ENCODE data around the gene TBC1D4. TPM values are rescaled to one million over a fixed set of nuclear protein-coding genes. Genes with fewer than 3 reads are reported as not detected.
A peak's percentile ranks its signal among the peaks of the same experiment; 100 is the strongest.

TBC1D4 gene
- total and polyA plus RNA-seq, 2 donors (not counting 1 experiment from before 2014, with no cell fraction given) = 10.3 to 15.4 TPM

GRCh38 chr13:75372923-75373841 lies 108.8 kb downstream of the TBC1D4 start:
- H2AFZ ChIP-seq (ENCODE audit: low read length) = no peak overlapping the region
- TF ChIP-seq CTCF (conservative IDR thresholded peaks at IDR 0.05 in 1 of 2, IDR thresholded peaks at IDR 0.05 in 1 of 2; ENCODE audit: low read depth in 1 of 2, low read length in 2 of 2) (no peak), EZH2 (IDR thresholded peaks at IDR 0.05; ENCODE audit: low read length, missing control alignments) (no peak)
- H3K4me2 ChIP-seq (ENCODE audit: extremely low read depth, insufficient read depth, low read length) = no peak overlapping the region

GRCh38 chr13:75372517-75372916 lies 109.5 kb downstream of the TBC1D4 start:
- no peaks in the 10 kb centered on the region for H3K9me3 ChIP-seq (ENCODE audit: control insufficient read depth, insufficient read depth, low read depth, low read length)
- H2AFZ ChIP-seq (ENCODE audit: low read length) = no peak overlapping the region
- no peak overlapping the region for H3K4me3 ChIP-seq (replicated peaks in 1 of 4; ENCODE audit: control extremely low read depth in 1 of 4, insufficient read depth in 1 of 4, low read depth in 3 of 4, low read length in 4 of 4)
- H3K79me2 ChIP-seq (ENCODE audit: control insufficient read depth, insufficient read depth, low read length) = no peaks in the 10 kb centered on the region
- H3K27ac ChIP-seq (ENCODE audit: insufficient read depth, low read length) = no peak overlapping the region
- no peak for TF ChIP-seq EZH2 (IDR thresholded peaks at IDR 0.05; ENCODE audit: low read length, missing control alignments)
- TF ChIP-seq CTCF (conservative IDR thresholded peaks at IDR 0.05 in 1 of 2, IDR thresholded peaks at IDR 0.05 in 1 of 2; ENCODE audit: low read depth in 1 of 2, low read length in 2 of 2) = peak; percentile 57 to 68
- no peaks in the 10 kb centered on the region for H3K36me3 ChIP-seq (ENCODE audit: control insufficient read depth, insufficient read depth, low read length)
- no peak overlapping the region for H3K9ac ChIP-seq (ENCODE audit: insufficient read depth, low read length)
- no peak overlapping the region for H3K4me2 ChIP-seq (ENCODE audit: extremely low read depth, insufficient read depth, low read length)
- no peaks in the 10 kb centered on the region for H3K27me3 ChIP-seq (ENCODE audit: control insufficient read depth, insufficient read depth, low read length)
- H3K4me1 ChIP-seq (ENCODE audit: control insufficient read depth, extremely low read depth, insufficient read depth, low read length) = peaks cover 2% of the 10 kb centered on the region
- no peaks in the 10 kb centered on the region for H4K20me1 ChIP-seq (ENCODE audit: control insufficient read depth, extremely low read depth, insufficient read depth, low read length)
- peak in 1 of 2 donors; percentile 78 for DNase-seq (ENCODE audit: low read depth in 2 of 2)

More at GRCh38 chr13:75372923-75373841, 108.8 kb downstream of the TBC1D4 start:
- H3K79me2 ChIP-seq (ENCODE audit: control insufficient read depth, insufficient read depth, low read length) = no peaks in the 10 kb centered on the region
- peaks cover 2% of the 10 kb centered on the region for H3K4me1 ChIP-seq (ENCODE audit: control insufficient read depth, extremely low read depth, insufficient read depth, low read length)
- no peaks in the 10 kb centered on the region for H3K27me3 ChIP-seq (ENCODE audit: control insufficient read depth, insufficient read depth, low read length)
- H3K9ac ChIP-seq (ENCODE audit: insufficient read depth, low read length) = no peak overlapping the region
- no peak overlapping the region for H3K27ac ChIP-seq (ENCODE audit: insufficient read depth, low read length)
- H4K20me1 ChIP-seq (ENCODE audit: control insufficient read depth, extremely low read depth, insufficient read depth, low read length) = no peaks in the 10 kb centered on the region
- H3K9me3 ChIP-seq (ENCODE audit: control insufficient read depth, insufficient read depth, low read depth, low read length) = no peaks in the 10 kb centered on the region
- no peaks in the 10 kb centered on the region for H3K36me3 ChIP-seq (ENCODE audit: control insufficient read depth, insufficient read depth, low read length)
- H3K4me3 ChIP-seq (replicated peaks in 1 of 4; ENCODE audit: control extremely low read depth in 1 of 4, insufficient read depth in 1 of 4, low read depth in 3 of 4, low read length in 4 of 4) = no peak overlapping the region
- DNase-seq (ENCODE audit: low read depth in 2 of 2) = no peak

- H3K27ac ChIP-seq (ENCODE audit: insufficient read depth, low read length) = no peak overlapping the region
- no peaks in the 10 kb centered on the region for H4K20me1 ChIP-seq (ENCODE audit: control insufficient read depth, extremely low read depth, insufficient read depth, low read length)
- DNase-seq (ENCODE audit: low read depth in 2 of 2) = no peak
- H3K4me2 ChIP-seq (ENCODE audit: extremely low read depth, insufficient read depth, low read length) = no peak overlapping the region
- H3K27me3 ChIP-seq (ENCODE audit: control insufficient read depth, insufficient read depth, low read length) = no peaks in the 10 kb centered on the region
- no peak overlapping the region for H2AFZ ChIP-seq (ENCODE audit: low read length)
- H3K36me3 ChIP-seq (ENCODE audit: control insufficient read depth, insufficient read depth, low read length) = no peaks in the 10 kb centered on the region
- peaks cover 2% of the 10 kb centered on the region for H3K4me1 ChIP-seq (ENCODE audit: control insufficient read depth, extremely low read depth, insufficient read depth, low read length)
- no peak overlapping the region for H3K9ac ChIP-seq (ENCODE audit: insufficient read depth, low read length)
- H3K9me3 ChIP-seq (ENCODE audit: control insufficient read depth, insufficient read depth, low read depth, low read length) = no peaks in the 10 kb centered on the region
- no peak overlapping the region for H3K4me3 ChIP-seq (replicated peaks in 1 of 4; ENCODE audit: control extremely low read depth in 1 of 4, insufficient read depth in 1 of 4, low read depth in 3 of 4, low read length in 4 of 4)
- H3K79me2 ChIP-seq (ENCODE audit: control insufficient read depth, insufficient read depth, low read length) = no peaks in the 10 kb centered on the region
- TF ChIP-seq EZH2 (IDR thresholded peaks at IDR 0.05; ENCODE audit: low read length, missing control alignments) = no peak
- no peak for TF ChIP-seq CTCF (conservative IDR thresholded peaks at IDR 0.05 in 1 of 2, IDR thresholded peaks at IDR 0.05 in 1 of 2; ENCODE audit: low read depth in 1 of 2, low read length in 2 of 2)
These were observed 110.8 kb downstream of the TBC1D4 start for GRCh38 chr13:75371203-75371602.

All from fibroblast of lung (primary cell).